Effector memory CD4-positive, alpha-beta T cell (primary cell): ENCODE measurements around the gene PNMA8B.

Experiments used
- DNase-seq, 3 donors: peaks; one replicate each; pipeline ENCODE4 v3.0.0-alpha.2; 2020
- H3K27ac ChIP-seq: 2 replicates; pipeline ENCODE4 v1.7.0; 2013; ENCODE audit warnings: mild to moderate bottlenecking, low read length, moderate library complexity; ENCODE audit not compliant: insufficient read depth, poor library complexity, severe bottlenecking
- H3K27me3 ChIP-seq: replicated peaks from 2 replicates; pipeline ENCODE4 v1.7.0; 2013; ENCODE audit warnings: mild to moderate bottlenecking, low read length; ENCODE audit not compliant: insufficient read depth, control insufficient read depth, poor library complexity, severe bottlenecking
- H3K36me3 ChIP-seq: 2 replicates; pipeline ENCODE4 v1.7.0; 2013; ENCODE audit warnings: mild to moderate bottlenecking, low read length, moderate library complexity; ENCODE audit not compliant: control insufficient read depth, insufficient read depth
- H3K4me1 ChIP-seq: 2 replicates; pipeline ENCODE4 v1.7.0; 2013; ENCODE audit warnings: low read length, mild to moderate bottlenecking; ENCODE audit not compliant: control insufficient read depth, insufficient read depth, poor library complexity, severe bottlenecking
- H3K4me3 ChIP-seq: 2 replicates; pipeline ENCODE4 v1.7.0; 2013; ENCODE audit warnings: low read length, low read depth, mild to moderate bottlenecking; ENCODE audit not compliant: insufficient read depth, poor library complexity, severe bottlenecking
- H3K9me3 ChIP-seq: 2 replicates; pipeline ENCODE4 v1.7.0; 2013; ENCODE audit warnings: mild to moderate bottlenecking, low read length, moderate library complexity; ENCODE audit not compliant: control insufficient read depth

Gene PNMA8B

GRCh38 chr19:46460055-46460454 lies 35.6 kb downstream of the PNMA8B start:
- Histone ChIP-seq H3K27ac (no peak overlapping the region), H3K4me3 (no peak overlapping the region), H3K27me3 (no peaks in the 10 kb centered on the region), H3K9me3 (no peaks in the 10 kb centered on the region), H3K36me3 (no peaks in the 10 kb centered on the region), H3K4me1 (no peaks in the 10 kb centered on the region)
- no peak for DNase-seq

- Histone ChIP-seq H3K27me3 (no peaks in the 10 kb centered on the region), H3K4me3 (no peak overlapping the region)
Observed at GRCh38 chr19:46456930-46457329, 38.7 kb downstream of the PNMA8B start.

GRCh38 chr19:46454244-46454643 lies 41.4 kb downstream of the PNMA8B start:
- no peaks in the 10 kb centered on the region for H3K4me1 ChIP-seq
- no peaks in the 10 kb centered on the region for H3K9me3 ChIP-seq
- H3K27me3 ChIP-seq: no peaks in the 10 kb centered on the region
- H3K36me3 ChIP-seq: no peaks in the 10 kb centered on the region
- no peak for DNase-seq
- no peak overlapping the region for H3K4me3 ChIP-seq
- no peak overlapping the region for H3K27ac ChIP-seq

More at GRCh38 chr19:46456930-46457329, 38.7 kb downstream of the PNMA8B start:
- H3K36me3 ChIP-seq: no peaks in the 10 kb centered on the region
- H3K27ac ChIP-seq: no peak overlapping the region
- H3K9me3 ChIP-seq: no peaks in the 10 kb centered on the region
- DNase-seq: no peak
- H3K4me1 ChIP-seq: no peaks in the 10 kb centered on the region

DNA sequence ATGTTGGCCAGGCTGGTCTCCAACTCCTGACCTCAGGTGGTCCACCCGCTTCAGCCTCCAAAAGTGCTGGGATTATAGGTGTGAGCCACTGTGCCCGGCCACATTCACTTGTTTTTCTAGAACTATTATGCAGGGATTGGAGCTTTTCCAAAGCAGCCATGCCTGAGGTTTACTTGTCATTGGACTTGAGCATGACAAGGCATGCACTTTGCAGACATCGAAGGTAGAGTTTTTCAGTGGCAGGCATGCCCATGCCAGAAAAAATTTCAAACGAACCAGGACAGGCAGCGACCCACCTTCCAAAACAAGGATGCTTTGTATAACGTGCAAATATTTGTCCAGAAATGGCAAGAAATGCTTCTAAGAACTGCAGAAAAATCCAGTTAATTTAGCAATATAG lies 42.0 kb downstream of the PNMA8B start:
- no peak overlapping the region for H3K27ac ChIP-seq
- no peak overlapping the region for H3K4me3 ChIP-seq

GRCh38 chr19:46452186-46452585 lies 43.5 kb downstream of the PNMA8B start:
- H3K27me3 ChIP-seq: no peaks in the 10 kb centered on the region
- no peak overlapping the region for H3K4me3 ChIP-seq
- H3K4me1 ChIP-seq: no peaks in the 10 kb centered on the region
- DNase-seq: no peak
- H3K36me3 ChIP-seq: no peaks in the 10 kb centered on the region
- no peak overlapping the region for H3K27ac ChIP-seq
- no peaks in the 10 kb centered on the region for H3K9me3 ChIP-seq

More for the DNA sequence above, 42.0 kb downstream of the PNMA8B start:
- Histone ChIP-seq H3K4me1 (no peaks in the 10 kb centered on the region), H3K9me3 (no peaks in the 10 kb centered on the region), H3K36me3 (no peaks in the 10 kb centered on the region), H3K27me3 (no peaks in the 10 kb centered on the region)
- DNase-seq: no peak

DNA sequence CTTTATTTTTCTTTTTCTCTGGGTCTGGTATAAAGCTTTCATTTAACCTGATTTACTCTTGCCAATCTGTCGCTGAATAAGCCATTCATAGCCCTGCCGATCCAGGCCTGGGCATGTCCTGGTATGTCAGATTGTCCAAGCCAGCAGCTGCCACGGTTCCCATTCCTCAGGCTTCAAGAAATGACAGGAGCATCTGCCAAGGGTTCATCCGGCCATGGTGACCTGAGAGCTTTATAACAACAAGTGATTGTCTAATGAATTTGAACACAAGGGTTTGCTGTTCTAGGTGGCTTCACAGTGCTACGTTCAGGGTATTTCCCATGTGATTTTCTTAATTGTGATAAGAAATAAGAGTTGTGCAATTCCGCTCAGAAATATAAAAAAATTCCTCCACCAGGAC lies 44.3 kb downstream of the PNMA8B start:
- Histone ChIP-seq H3K4me1 (no peaks in the 10 kb centered on the region), H3K27me3 (no peaks in the 10 kb centered on the region), H3K9me3 (no peaks in the 10 kb centered on the region), H3K4me3 (no peak overlapping the region), H3K36me3 (no peaks in the 10 kb centered on the region), H3K27ac (no peak overlapping the region)
- no peak for DNase-seq

- no peaks in the 10 kb centered on the region for H3K4me1 ChIP-seq
- H3K9me3 ChIP-seq: no peaks in the 10 kb centered on the region
- H3K27me3 ChIP-seq: no peaks in the 10 kb centered on the region
- no peak overlapping the region for H3K4me3 ChIP-seq
- H3K36me3 ChIP-seq: no peaks in the 10 kb centered on the region
- DNase-seq: no peak
- H3K27ac ChIP-seq: no peak overlapping the region
Observed at GRCh38 chr19:46450737-46451136, 44.9 kb downstream of the PNMA8B start.

DNA sequence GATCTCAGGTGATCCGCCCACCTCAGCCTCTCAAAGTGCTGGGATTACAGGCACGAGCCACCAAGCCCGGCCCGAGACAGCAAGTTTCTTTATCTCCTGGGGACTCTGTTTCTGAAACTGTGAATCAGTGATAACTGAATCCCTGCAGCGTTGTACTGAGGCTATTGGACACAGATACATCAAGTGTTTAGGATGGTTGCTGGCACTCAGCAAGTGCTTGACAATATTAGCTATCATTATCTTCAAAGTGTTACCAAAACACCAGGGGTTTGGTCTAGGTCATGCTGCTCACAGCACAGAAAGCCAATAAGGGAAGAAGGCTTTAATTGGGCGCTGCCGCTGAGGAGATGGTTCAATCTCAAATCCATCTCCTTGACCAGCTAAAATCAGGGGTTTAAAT lies 46.4 kb downstream of the PNMA8B start:
- H3K27me3 ChIP-seq: no peaks in the 10 kb centered on the region
- H3K27ac ChIP-seq: no peak overlapping the region
- H3K9me3 ChIP-seq: no peaks in the 10 kb centered on the region
- no peak overlapping the region for H3K4me3 ChIP-seq
- H3K4me1 ChIP-seq: no peaks in the 10 kb centered on the region
- DNase-seq: no peak
- H3K36me3 ChIP-seq: no peaks in the 10 kb centered on the region

- no peaks in the 10 kb centered on the region for H3K4me1 ChIP-seq
- H3K36me3 ChIP-seq: no peaks in the 10 kb centered on the region
- no peak for DNase-seq
- no peak overlapping the region for H3K27ac ChIP-seq
- no peaks in the 10 kb centered on the region for H3K27me3 ChIP-seq
- H3K4me3 ChIP-seq: no peak overlapping the region
- H3K9me3 ChIP-seq: no peaks in the 10 kb centered on the region
Observed at GRCh38 chr19:46448601-46449000, 47.1 kb downstream of the PNMA8B start.

DNA sequence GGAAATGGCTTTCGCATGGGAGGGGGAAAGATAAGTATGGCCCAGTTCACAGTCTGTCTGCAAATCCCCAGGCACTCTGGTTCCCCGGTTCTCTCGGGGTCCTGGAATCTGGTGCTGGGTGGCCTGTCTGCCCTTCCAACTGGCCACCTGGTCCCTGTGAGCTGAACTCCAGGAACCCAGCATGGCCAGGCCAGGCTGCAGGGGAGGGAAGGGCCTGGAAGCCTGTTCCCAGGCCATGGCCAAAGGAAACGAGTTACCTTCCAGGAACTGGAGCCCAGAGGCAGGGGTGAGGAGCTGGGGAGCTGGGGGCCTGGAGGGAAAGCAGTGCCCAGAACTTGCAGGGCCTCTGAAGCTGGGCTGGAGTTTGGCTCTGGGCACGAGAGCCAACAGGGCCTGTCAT lies 47.8 kb downstream of the PNMA8B start:
- H3K27me3 ChIP-seq: no peaks in the 10 kb centered on the region
- no peaks in the 10 kb centered on the region for H3K36me3 ChIP-seq
- no peaks in the 10 kb centered on the region for H3K4me1 ChIP-seq
- DNase-seq: no peak
- no peaks in the 10 kb centered on the region for H3K9me3 ChIP-seq
- H3K27ac ChIP-seq: no peak overlapping the region
- H3K4me3 ChIP-seq: no peak overlapping the region

- no peak overlapping the region for H3K4me3 ChIP-seq
- DNase-seq: no peak
- H3K9me3 ChIP-seq: no peaks in the 10 kb centered on the region
- H3K36me3 ChIP-seq: no peaks in the 10 kb centered on the region
- H3K27ac ChIP-seq: no peak overlapping the region
- H3K4me1 ChIP-seq: no peaks in the 10 kb centered on the region
- H3K27me3 ChIP-seq: no peaks in the 10 kb centered on the region
Observed at GRCh38 chr19:46447006-46447405, 48.7 kb downstream of the PNMA8B start.
